Skeletal muscle satellite cell (primary cell): ENCODE data around the gene PCDHGB4.
"Not testable (repeated sequence)": the region's sequence is repeated elsewhere in the genome, so short reads cannot be mapped to it uniquely, and the experiment has no call there.

ENCODE experiments used
- H3K27me3 ChIP-seq: 2 replicates; pipeline ENCODE4 v1.7.0; 2013; ENCODE audit warnings: low read length; ENCODE audit not compliant: control insufficient read depth, insufficient read depth
- H3K36me3 ChIP-seq: 2 replicates; pipeline ENCODE4 v1.7.0; 2013; ENCODE audit warnings: mild to moderate bottlenecking, control low read depth, low read length; ENCODE audit not compliant: insufficient read depth
- H3K4me1 ChIP-seq: 2 replicates; pipeline ENCODE4 v1.7.0; 2013; ENCODE audit warnings: low read length; ENCODE audit not compliant: control insufficient read depth, insufficient read depth
- H3K4me2 ChIP-seq: 2 replicates; pipeline ENCODE4 v1.7.0; 2013; ENCODE audit warnings: mild to moderate bottlenecking, low read length
- H3K4me3 ChIP-seq: 2 replicates; pipeline ENCODE4 v1.7.0; 2013; ENCODE audit warnings: low read length
- H3K9ac ChIP-seq: 2 replicates; pipeline ENCODE4 v1.7.0; 2013; ENCODE audit warnings: mild to moderate bottlenecking, low read depth, low read length, moderate library complexity
- H3K9me3 ChIP-seq: replicated peaks from 2 replicates; pipeline ENCODE4 v1.7.0; 2013; ENCODE audit warnings: mild to moderate bottlenecking, control low read depth, low read length

PCDHGB4 gene

GRCh38 chr5:141422742-141423291, 35.3 kb downstream of the PCDHGB4 start:
- H3K4me2 ChIP-seq = no peak overlapping the region
- no peak overlapping the region for H3K4me3 ChIP-seq
- peaks cover 53% of the 10 kb centered on the region for H3K9me3 ChIP-seq
- H3K27me3 ChIP-seq = no peaks in the 10 kb centered on the region
- H3K36me3 ChIP-seq = no peaks in the 10 kb centered on the region
- no peak overlapping the region for H3K9ac ChIP-seq
- no peaks in the 10 kb centered on the region for H3K4me1 ChIP-seq

- Histone ChIP-seq H3K4me1 (no peaks in the 10 kb centered on the region), H3K9me3 (peaks cover 40% of the 10 kb centered on the region), H3K36me3 (peaks cover 3% of the 10 kb centered on the region), H3K27me3 (no peaks in the 10 kb centered on the region), H3K4me2 (no peak overlapping the region), H3K9ac (no peak overlapping the region), H3K4me3 (no peak overlapping the region)
Observed at GRCh38 chr5:141427783-141428426, 40.4 kb downstream of the PCDHGB4 start.

DNA sequence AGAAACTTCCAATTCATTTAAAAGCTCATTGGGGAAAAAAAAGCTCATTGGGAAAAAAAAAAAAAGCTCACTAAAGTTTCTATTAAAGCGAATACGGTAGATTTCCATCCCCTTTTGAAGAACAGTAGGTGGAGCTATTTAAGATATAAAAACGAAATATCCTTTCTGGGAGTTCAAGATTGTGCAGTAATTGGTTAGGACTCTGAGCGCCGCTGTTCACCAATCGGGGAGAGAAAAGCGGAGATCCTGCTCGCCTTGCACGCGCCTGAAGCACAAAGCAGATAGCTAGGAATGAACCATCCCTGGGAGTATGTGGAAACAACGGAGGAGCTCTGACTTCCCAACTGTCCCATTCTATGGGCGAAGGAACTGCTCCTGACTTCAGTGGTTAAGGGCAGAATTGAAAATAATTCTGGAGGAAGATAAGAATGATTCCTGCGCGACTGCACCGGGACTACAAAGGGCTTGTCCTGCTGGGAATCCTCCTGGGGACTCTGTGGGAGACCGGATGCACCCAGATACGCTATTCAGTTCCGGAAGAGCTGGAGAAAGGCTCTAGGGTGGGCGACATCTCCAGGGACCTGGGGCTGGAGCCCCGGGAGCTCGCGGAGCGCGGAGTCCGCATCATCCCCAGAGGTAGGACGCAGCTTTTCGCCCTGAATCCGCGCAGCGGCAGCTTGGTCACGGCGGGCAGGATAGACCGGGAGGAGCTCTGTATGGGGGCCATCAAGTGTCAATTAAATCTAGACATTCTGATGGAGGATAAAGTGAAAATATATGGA, 43.0 kb downstream of the PCDHGB4 start, which contains the start of gene PCDHGA12:
TSS of gene PCDHGA12 (plus strand) at position 176 of the 782 bp plus-strand sequence. CDS start at position 429, 253 bp downstream.
- Histone ChIP-seq H3K4me2 (peak within 1 kb of the TSS; percentile 74), H3K9me3 (peaks cover 34% of the 10 kb centered on the region), H3K9ac (no peak within 1 kb of the TSS), H3K4me3 (peak within 1 kb of the TSS; percentile 52), H3K4me1 (no peaks in the 10 kb centered on the region), H3K27me3 (no peaks in the 10 kb centered on the region), H3K36me3 (peaks cover 3% of the 10 kb centered on the region)

GRCh38 chr5:141431286-141431685, 43.8 kb downstream of the PCDHGB4 start:
- Histone ChIP-seq H3K27me3 (no peaks in the 10 kb centered on the region), H3K4me3 (peak overlapping the region; percentile 52), H3K4me1 (no peaks in the 10 kb centered on the region)

GRCh38 chr5:141432308-141432707, 44.8 kb downstream of the PCDHGB4 start:
- not testable (repeated sequence) for H3K9ac ChIP-seq, H3K4me3 ChIP-seq, H3K4me1 ChIP-seq, H3K36me3 ChIP-seq, H3K4me2 ChIP-seq, H3K27me3 ChIP-seq
- H3K9me3 ChIP-seq = peaks cover 26% of the 10 kb centered on the region

More at GRCh38 chr5:141431286-141431685, 43.8 kb downstream of the PCDHGB4 start:
- Histone ChIP-seq H3K36me3 (peaks cover 3% of the 10 kb centered on the region), H3K9ac (no peak overlapping the region), H3K9me3 (peaks cover 34% of the 10 kb centered on the region), H3K4me2 (peak overlapping the region; percentile 74)

- not testable (repeated sequence) for H3K4me1 ChIP-seq, H3K9ac ChIP-seq, H3K4me2 ChIP-seq, H3K4me3 ChIP-seq, H3K36me3 ChIP-seq, H3K27me3 ChIP-seq
- H3K9me3 ChIP-seq = peaks cover 22% of the 10 kb centered on the region
Observed at GRCh38 chr5:141432726-141433125, 45.2 kb downstream of the PCDHGB4 start.

DNA sequence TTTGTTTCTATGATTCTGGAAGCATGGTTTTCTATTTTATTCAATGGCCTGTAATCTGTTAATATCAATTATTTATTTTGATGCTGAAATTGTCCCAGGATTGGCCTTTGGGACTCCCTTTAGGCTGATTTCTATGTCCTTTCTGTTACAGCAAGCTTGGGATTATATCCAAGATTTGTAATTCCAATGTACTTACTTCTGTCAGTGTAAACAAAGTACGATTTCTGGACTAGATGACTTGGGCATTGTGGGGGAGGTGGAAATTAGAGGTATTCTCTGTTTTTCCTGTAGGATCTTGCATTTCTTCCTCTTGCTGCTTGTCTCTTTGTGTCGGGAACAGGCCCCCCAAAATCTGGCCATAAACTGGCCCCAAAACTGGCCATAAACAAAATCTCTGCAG, 46.5 kb downstream of the PCDHGB4 start:
- Histone ChIP-seq H3K4me3 (no peak overlapping the region), H3K4me2 (no peak overlapping the region), H3K36me3 (peaks cover 3% of the 10 kb centered on the region), H3K4me1 (no peaks in the 10 kb centered on the region), H3K9ac (no peak overlapping the region), H3K27me3 (no peaks in the 10 kb centered on the region), H3K9me3 (peaks cover 15% of the 10 kb centered on the region)

DNA sequence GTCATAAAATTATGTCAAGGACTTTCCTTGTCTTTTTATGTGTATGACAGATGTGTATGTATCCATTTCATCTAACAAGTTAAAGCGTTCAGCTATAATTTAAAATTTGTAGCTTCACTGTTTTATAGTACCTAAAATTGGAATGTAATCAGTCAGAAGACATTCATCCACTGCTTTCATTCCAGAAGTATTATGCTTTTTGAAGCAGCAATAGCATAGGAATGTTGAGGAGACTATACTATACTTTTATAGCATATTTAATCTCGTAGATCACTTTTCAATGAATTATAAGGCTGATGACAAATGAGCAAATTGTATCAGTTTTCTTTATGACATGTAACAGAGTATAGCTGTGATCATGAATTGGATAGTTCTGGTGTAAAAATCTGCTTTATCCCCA, 49.7 kb downstream of the PCDHGB4 start:
- no peak overlapping the region for H3K4me3 ChIP-seq
- no peaks in the 10 kb centered on the region for H3K36me3 ChIP-seq
- no peaks in the 10 kb centered on the region for H3K4me1 ChIP-seq
- H3K9me3 ChIP-seq = peaks cover 5% of the 10 kb centered on the region
- no peak overlapping the region for H3K9ac ChIP-seq
- no peak overlapping the region for H3K4me2 ChIP-seq
- no peaks in the 10 kb centered on the region for H3K27me3 ChIP-seq

- Histone ChIP-seq H3K9ac (no peak overlapping the region), H3K4me1 (no peaks in the 10 kb centered on the region), H3K27me3 (no peaks in the 10 kb centered on the region), H3K36me3 (no peaks in the 10 kb centered on the region), H3K9me3 (peaks cover 5% of the 10 kb centered on the region), H3K4me2 (no peak overlapping the region), H3K4me3 (no peak overlapping the region)
Observed at GRCh38 chr5:141439411-141440141, 52.1 kb downstream of the PCDHGB4 start.
